ENCODE data around the gene AFMID. TPM values are rescaled to one million over a fixed set of nuclear protein-coding genes. Genes with fewer than 3 reads are reported as not detected.

The AFMID gene
- total and polyA plus RNA-seq, 2 of the 13 experiments (the other 11 are each of a cell fraction or from before 2014, with no cell fraction given) = 249 to 270 TPM

- WGBS (ENCODE audit: low lambda C conversion rate) = 30% methylated on average over 15 of the region's 16 CpGs
- in situ Hi-C loops (cut with HindIII; ENCODE audit: extremely low pct_ligation_motif_present, low pct_unique_long_range_greater_than_20kb) (no loop called here), intact Hi-C loops (cut with micrococcal nuclease; ENCODE audit: unreplicated experiment) (loop anchor here (1.0 to 5.0 kb wide), 3 partner anchors 17 to 785 kb away; partner anchors contain the start of genes TIMP2 and USP36)
- POLR2A ChIA-PET = interaction anchor here (0.8 to 1.4 kb wide), 4 partner anchors 9 to 109 kb away, joined by 3 to 11 read pairs (median 3); partner anchors contain the start of gene TMC6
- Histone ChIP-seq H3K4me1 (ENCODE audit: insufficient read depth, low read length) (peaks cover 90% of the 10 kb centered on the region), H3K27me3 (ENCODE audit: control insufficient read depth in 1 of 2, insufficient read depth in 2 of 2, low read length in 2 of 2) (peaks cover 9 to 26% of the 10 kb centered on the region in 2 experiments; a peak in 4 of 5 replicates), H4K20me1 (ENCODE audit: insufficient read depth, low read length) (no peaks in the 10 kb centered on the region), H2AFZ (ENCODE audit: low read length) (no peak overlapping the region), H3K9ac (ENCODE audit: insufficient read depth, low read depth, low read length) (no peak overlapping the region), H3K36me3 (replicated peaks in 1 of 2; ENCODE audit: control insufficient read depth in 1 of 2, insufficient read depth in 2 of 2, low read length in 2 of 2) (no peaks in the 10 kb centered on the region), H3K79me2 (ENCODE audit: insufficient read depth, low read length) (no peaks in the 10 kb centered on the region), H3K27ac (ENCODE audit: extremely low read length, insufficient read depth, low read length) (no peak overlapping the region), H3K9me3 (ENCODE audit: low read length) (no peaks in the 10 kb centered on the region), H3K4me3 (replicated peaks in 1 of 3; ENCODE audit: insufficient read depth in 1 of 3, low read depth in 2 of 3, low read length in 3 of 3) (no peak overlapping the region), H3K4me2 (ENCODE audit: low read depth, low read length) (no peak overlapping the region; the same call in 1 of the 2 replicates)
- CTCF ChIA-PET (ENCODE audit: low intra/inter-chr PET ratio, low total read pairs) = no interaction called here
- FAIRE-seq (no peak), DNase-seq (ENCODE audit: low spot score) (peak; percentile 65), ATAC-seq (no peak)
- BruUV-seq (replicated peaks) = no TSS peak
- TF ChIP-seq MAFG (CRISPR knock-in tag; IDR thresholded peaks at IDR 0.05) (no peak), XRCC5 (optimal IDR thresholded peaks at IDR 0.05; ENCODE audit: low read length) (peak; percentile 47), JUN (CRISPR knock-in tag; IDR thresholded peaks at IDR 0.05) (peak; percentile 59; the same call in 1 of the 2 replicates), ZEB1 (IDR thresholded peaks at IDR 0.05; ENCODE audit: insufficient replicate concordance, low read depth) (peak; percentile 76), ZC3H13 (CRISPR knock-in tag; IDR thresholded peaks at IDR 0.05) (0 out of 2 replicates have a peak, but pooled peaks have one; percentile 23), RELA (CRISPR knock-in tag; IDR thresholded peaks at IDR 0.05) (no peak), ZNF589 (CRISPR knock-in tag; conservative IDR thresholded peaks at IDR 0.05) (peak; percentile 43; the same call in 1 of the 2 replicates), SCMH1 (CRISPR knock-in tag; IDR thresholded peaks at IDR 0.05; ENCODE audit: borderline replicate concordance) (no peak), SALL1 (CRISPR knock-in tag; IDR thresholded peaks at IDR 0.05) (0 out of 2 replicates have a peak, but pooled peaks have one; percentile 12), RXRA (CRISPR knock-in tag; IDR thresholded peaks at IDR 0.05) (0 out of 2 replicates have a peak, but pooled peaks have one; percentile 8), TGIF2 (CRISPR knock-in tag; IDR thresholded peaks at IDR 0.05) (0 out of 2 replicates have a peak, but pooled peaks have one; percentile 31), GABPB1 (CRISPR knock-in tag; IDR thresholded peaks at IDR 0.05) (0 out of 2 replicates have a peak, but pooled peaks have one; percentile 0), FOSL2 (CRISPR knock-in tag; IDR thresholded peaks at IDR 0.05) (peak; percentile 87), RBM39 (IDR thresholded peaks at IDR 0.05; ENCODE audit: low read depth, low read length, poor library complexity, severe bottlenecking) (no peak)
- TF ChIP-seq, protein P1, sequence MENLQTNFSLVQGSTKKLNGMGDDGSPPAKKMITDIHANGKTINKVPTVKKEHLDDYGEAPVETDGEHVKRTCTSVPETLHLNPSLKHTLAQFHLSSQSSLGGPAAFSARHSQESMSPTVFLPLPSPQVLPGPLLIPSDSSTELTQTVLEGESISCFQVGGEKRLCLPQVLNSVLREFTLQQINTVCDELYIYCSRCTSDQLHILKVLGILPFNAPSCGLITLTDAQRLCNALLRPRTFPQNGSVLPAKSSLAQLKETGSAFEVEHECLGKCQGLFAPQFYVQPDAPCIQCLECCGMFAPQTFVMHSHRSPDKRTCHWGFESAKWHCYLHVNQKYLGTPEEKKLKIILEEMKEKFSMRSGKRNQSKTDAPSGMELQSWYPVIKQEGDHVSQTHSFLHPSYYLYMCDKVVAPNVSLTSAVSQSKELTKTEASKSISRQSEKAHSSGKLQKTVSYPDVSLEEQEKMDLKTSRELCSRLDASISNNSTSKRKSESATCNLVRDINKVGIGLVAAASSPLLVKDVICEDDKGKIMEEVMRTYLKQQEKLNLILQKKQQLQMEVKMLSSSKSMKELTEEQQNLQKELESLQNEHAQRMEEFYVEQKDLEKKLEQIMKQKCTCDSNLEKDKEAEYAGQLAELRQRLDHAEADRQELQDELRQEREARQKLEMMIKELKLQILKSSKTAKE (CRISPR knock-in tag; IDR thresholded peaks at IDR 0.05; ENCODE audit: borderline replicate concordance) = 0 out of 2 replicates have a peak, but pooled peaks have one; percentile 38
- TF ChIP-seq, protein P2, sequence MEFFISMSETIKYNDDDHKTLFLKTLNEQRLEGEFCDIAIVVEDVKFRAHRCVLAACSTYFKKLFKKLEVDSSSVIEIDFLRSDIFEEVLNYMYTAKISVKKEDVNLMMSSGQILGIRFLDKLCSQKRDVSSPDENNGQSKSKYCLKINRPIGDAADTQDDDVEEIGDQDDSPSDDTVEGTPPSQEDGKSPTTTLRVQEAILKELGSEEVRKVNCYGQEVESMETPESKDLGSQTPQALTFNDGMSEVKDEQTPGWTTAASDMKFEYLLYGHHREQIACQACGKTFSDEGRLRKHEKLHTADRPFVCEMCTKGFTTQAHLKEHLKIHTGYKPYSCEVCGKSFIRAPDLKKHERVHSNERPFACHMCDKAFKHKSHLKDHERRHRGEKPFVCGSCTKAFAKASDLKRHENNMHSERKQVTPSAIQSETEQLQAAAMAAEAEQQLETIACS (CRISPR knock-in tag; IDR thresholded peaks at IDR 0.05) = no peak
- TF ChIP-seq, protein P3, sequence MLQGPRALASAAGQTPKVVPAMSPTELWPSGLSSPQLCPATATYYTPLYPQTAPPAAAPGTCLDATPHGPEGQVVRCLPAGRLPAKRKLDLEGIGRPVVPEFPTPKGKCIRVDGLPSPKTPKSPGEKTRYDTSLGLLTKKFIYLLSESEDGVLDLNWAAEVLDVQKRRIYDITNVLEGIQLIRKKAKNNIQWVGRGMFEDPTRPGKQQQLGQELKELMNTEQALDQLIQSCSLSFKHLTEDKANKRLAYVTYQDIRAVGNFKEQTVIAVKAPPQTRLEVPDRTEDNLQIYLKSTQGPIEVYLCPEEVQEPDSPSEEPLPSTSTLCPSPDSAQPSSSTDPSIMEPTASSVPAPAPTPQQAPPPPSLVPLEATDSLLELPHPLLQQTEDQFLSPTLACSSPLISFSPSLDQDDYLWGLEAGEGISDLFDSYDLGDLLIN (CRISPR knock-in tag; IDR thresholded peaks at IDR 0.05; ENCODE audit: borderline replicate concordance) = no peak
Observed at GRCh38 chr17:78142119-78142861, 44.9 kb upstream of the AFMID start.

All from HepG2 (cell line).